Activated naive CD8-positive, alpha-beta T cell treated with anti-CD3 and anti-CD28 coated beads, Interleukin-2, amount 50 U/mL, for 24 hours (primary cell): ENCODE measurements around the gene CD52.

ENCODE experiments used
- ATAC-seq: fragments of 150-1000 bp; cut with Tn5 transposase; one replicate; pipeline ENCODE4 v1.10.0; 2021
- DNase-seq: peaks from one replicate; pipeline ENCODE4 v3.0.0; 2021
- H3K27ac Mint-ChIP-seq: one replicate; pipeline ENCODE4 v1.8.0; 2021; ENCODE audit warnings: mild to moderate bottlenecking, mixed read lengths
- H3K27me3 Mint-ChIP-seq: one replicate; pipeline ENCODE4 v1.8.0; 2021; ENCODE audit warnings: mixed read lengths
- H3K36me3 Mint-ChIP-seq: one replicate; pipeline ENCODE4 v1.8.0; 2021; ENCODE audit warnings: low read depth, mixed read lengths
- H3K4me1 Mint-ChIP-seq: one replicate; pipeline ENCODE4 v1.8.0; 2021; ENCODE audit warnings: mixed read lengths
- H3K4me3 Mint-ChIP-seq: one replicate; pipeline ENCODE4 v1.8.0; 2021; ENCODE audit warnings: mild to moderate bottlenecking, moderate library complexity, mixed read lengths
- H3K9me3 Mint-ChIP-seq: one replicate; pipeline ENCODE4 v1.8.0; 2021; ENCODE audit warnings: mixed read lengths

The CD52 gene

DNA sequence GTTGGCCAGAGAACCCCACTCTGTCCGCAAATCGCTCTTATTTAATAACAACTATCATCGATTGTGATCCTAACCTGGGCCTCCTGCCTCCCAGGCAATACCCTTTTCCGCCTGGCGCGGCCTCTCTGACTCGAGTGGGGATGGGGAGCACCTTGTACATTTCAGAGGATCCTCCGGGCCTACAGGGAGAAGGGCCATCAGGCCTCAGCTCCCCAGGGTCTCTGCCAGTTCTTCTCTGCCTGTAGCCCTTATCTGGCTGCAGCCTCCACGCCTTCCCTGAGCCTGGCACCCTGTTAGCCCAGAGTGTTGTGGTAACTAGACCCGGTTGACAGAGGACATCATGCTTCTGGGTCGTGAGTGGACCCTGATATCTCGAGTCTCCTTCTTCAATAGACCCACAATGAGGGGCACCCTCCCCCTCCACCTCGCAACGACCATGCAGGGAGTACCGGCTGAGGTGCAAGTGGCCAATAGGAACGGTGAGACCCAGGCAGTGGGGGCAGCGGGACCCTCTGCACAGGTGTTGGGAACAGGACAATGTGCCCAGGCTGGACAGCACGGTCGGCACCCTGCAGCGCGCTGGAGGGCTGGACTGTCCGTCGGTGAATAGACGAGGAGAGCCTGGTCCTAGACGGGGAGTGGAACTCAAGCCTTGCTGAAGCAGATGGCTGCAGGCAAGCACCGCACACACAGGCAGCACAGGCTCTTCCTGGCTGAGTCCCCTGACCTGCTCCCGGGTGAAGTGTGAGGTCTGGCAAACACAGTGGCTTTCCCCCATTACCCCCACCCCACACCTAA is 43.2 kb downstream of the CD52 start:
- H3K27ac Mint-ChIP-seq: no peak overlapping the region

GRCh38 chr1:26361605-26362122 is 43.9 kb downstream of the CD52 start:
- no peaks in the 10 kb centered on the region for H3K9me3 Mint-ChIP-seq
- H3K27ac Mint-ChIP-seq: no peak overlapping the region
- peaks cover 49% of the 10 kb centered on the region for H3K4me1 Mint-ChIP-seq
- peaks cover 25% of the 10 kb centered on the region for H3K27me3 Mint-ChIP-seq
- H3K4me3 Mint-ChIP-seq: no peak overlapping the region
- no peak for ATAC-seq
- no peaks in the 10 kb centered on the region for H3K36me3 Mint-ChIP-seq
- no peak for DNase-seq

More for the DNA sequence above, 43.2 kb downstream of the CD52 start:
- H3K9me3 Mint-ChIP-seq: no peaks in the 10 kb centered on the region
- no peaks in the 10 kb centered on the region for H3K36me3 Mint-ChIP-seq
- ATAC-seq (no peak), DNase-seq (no peak)
- H3K27me3 Mint-ChIP-seq: peaks cover 21% of the 10 kb centered on the region
- peaks cover 49% of the 10 kb centered on the region for H3K4me1 Mint-ChIP-seq
- peak overlapping the region; percentile 44 for H3K4me3 Mint-ChIP-seq

- Mint-ChIP-seq H3K36me3 (no peaks in the 10 kb centered on the region), H3K4me1 (peaks cover 49% of the 10 kb centered on the region), H3K27ac (no peak overlapping the region), H3K4me3 (no peak overlapping the region), H3K27me3 (peaks cover 23% of the 10 kb centered on the region), H3K9me3 (no peaks in the 10 kb centered on the region)
- no peak for DNase-seq
- no peak for ATAC-seq
Observed at GRCh38 chr1:26362331-26362730, 44.6 kb downstream of the CD52 start.

DNA sequence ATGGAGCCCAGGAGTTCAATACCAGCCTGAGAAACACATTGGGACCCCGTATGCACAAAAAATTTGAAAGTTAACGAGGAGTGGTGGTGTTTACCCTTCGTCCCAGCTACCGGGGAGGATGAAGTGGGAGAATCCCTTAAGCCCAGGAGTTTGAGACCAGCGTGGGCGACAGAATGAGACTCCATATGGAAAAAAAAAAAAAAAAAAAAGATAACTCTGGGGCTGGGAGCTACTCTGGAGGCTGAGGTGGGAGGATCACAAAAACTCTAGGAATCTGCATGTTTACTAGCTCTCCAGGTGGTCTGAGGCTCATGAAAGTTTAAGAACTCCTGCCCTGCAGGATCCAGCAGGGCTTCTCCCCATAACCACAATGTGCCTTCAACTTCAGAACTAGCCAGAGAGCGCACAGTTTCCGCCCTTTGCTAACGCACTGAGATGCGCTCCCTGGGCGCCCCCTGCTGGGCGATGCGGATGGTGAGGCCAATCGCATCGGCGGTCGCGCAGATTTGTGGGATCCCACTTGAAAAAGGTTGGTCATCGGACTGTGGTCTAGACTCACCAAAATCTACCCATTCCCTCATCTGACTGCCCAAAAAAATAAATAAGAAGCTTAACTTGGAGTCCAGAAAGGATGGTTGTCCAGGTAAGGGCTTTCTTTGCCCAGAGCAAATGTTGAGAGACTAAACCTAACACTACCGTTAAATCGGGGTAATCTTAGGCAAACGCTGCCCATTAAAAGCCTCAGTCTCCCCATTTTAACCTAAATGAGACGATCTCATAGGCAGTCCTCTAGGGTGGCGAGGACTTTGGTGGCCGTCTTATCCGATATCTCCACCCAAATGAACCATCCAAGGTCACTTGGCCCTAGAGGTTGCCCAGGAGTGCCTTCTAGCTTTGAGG is 46.0 kb downstream of the CD52 start:
- DNase-seq: peak; percentile 93
- no peaks in the 10 kb centered on the region for H3K9me3 Mint-ChIP-seq
- H3K36me3 Mint-ChIP-seq: no peaks in the 10 kb centered on the region
- no peak overlapping the region for H3K4me3 Mint-ChIP-seq
- peaks cover 44% of the 10 kb centered on the region for H3K4me1 Mint-ChIP-seq
- H3K27me3 Mint-ChIP-seq: peaks cover 20% of the 10 kb centered on the region
- ATAC-seq: peak; percentile 85
- peak overlapping the region; percentile 22 for H3K27ac Mint-ChIP-seq

GRCh38 chr1:26364956-26365355 is 47.2 kb downstream of the CD52 start:
- no peak for DNase-seq
- no peak for ATAC-seq
- H3K36me3 Mint-ChIP-seq: no peaks in the 10 kb centered on the region
- H3K4me1 Mint-ChIP-seq: peaks cover 40% of the 10 kb centered on the region
- peaks cover 12% of the 10 kb centered on the region for H3K27me3 Mint-ChIP-seq
- no peak overlapping the region for H3K27ac Mint-ChIP-seq
- H3K4me3 Mint-ChIP-seq: no peak overlapping the region
- no peaks in the 10 kb centered on the region for H3K9me3 Mint-ChIP-seq

- H3K27ac Mint-ChIP-seq: no peak overlapping the region
- no peaks in the 10 kb centered on the region for H3K36me3 Mint-ChIP-seq
- DNase-seq (no peak), ATAC-seq (no peak)
- H3K9me3 Mint-ChIP-seq: peaks cover 4% of the 10 kb centered on the region
- H3K4me3 Mint-ChIP-seq: no peak overlapping the region
- peaks cover 5% of the 10 kb centered on the region for H3K27me3 Mint-ChIP-seq
- H3K4me1 Mint-ChIP-seq: peaks cover 47% of the 10 kb centered on the region
Observed at GRCh38 chr1:26367441-26367840, 49.7 kb downstream of the CD52 start.

DNA sequence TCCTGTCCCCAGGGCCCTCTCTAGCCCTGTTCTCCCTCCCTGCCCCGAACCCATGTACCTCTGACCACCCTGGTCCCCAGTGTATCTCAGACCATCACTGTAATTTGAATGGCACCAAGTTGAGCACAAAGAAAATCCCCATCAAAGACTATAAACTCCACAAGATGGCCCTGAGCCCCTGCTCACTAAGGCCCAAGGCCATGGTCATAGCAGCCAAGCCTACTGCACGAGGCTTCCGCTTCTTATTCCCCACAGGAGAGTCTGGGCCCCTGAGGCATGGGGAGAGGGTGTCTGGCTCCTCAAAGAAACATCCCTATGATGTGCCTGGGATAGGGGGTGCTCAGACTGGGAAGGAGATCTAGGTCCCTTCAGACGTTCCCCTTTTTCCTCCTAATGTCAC is 50.2 kb downstream of the CD52 start:
- peaks cover 53% of the 10 kb centered on the region for H3K4me1 Mint-ChIP-seq
- peaks cover 4% of the 10 kb centered on the region for H3K9me3 Mint-ChIP-seq
- ATAC-seq (no peak), DNase-seq (no peak)
- H3K27ac Mint-ChIP-seq: peak overlapping the region; percentile 36
- H3K36me3 Mint-ChIP-seq: no peaks in the 10 kb centered on the region
- no peak overlapping the region for H3K4me3 Mint-ChIP-seq
- H3K27me3 Mint-ChIP-seq: peaks cover 5% of the 10 kb centered on the region

DNA sequence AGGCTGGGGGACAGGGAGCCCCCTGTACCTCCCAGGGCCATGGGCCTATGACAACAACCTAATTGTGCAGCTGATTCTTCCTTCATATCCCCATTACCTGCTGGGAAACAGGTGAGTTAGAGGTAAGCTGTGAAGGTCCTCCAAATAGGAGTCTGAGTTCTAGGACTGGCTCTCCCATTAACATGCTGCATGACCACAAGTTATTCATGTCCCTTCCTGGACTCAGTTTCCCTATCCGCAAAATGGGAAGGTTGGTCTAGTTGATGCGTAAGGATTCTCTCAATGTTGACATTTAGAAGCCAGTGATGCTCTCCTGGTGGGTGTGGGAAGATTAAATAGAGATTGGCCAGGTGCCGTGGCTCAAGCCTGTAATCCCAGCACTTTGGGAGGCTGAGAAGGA is 50.7 kb downstream of the CD52 start:
- Mint-ChIP-seq H3K4me1 (peaks cover 53% of the 10 kb centered on the region), H3K4me3 (no peak overlapping the region), H3K27me3 (peaks cover 5% of the 10 kb centered on the region), H3K27ac (no peak overlapping the region), H3K9me3 (peaks cover 4% of the 10 kb centered on the region), H3K36me3 (no peaks in the 10 kb centered on the region)
- DNase-seq (no peak), ATAC-seq (no peak)
